Measurements from ENCODE around the gene CEP112.

Gene CEP112

DNA sequence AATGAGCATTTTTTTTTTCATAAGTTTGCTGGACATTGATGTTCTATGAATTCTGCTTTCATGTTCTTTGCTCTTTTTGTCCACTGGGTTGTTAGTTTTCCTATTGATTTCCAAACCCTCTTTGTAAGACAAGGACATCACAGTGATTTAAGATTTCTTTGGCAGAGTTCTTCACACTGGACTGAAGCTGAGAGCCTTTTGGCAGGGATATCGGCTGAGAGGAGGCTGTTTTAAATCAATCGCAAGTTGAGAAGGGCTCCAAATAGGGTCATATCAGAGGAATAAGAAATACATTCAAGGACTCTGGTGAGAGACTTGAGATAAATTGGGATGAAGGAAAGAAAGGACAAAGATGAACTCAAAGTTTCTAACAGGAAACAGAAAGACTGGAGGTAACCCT lies 464.7 kb downstream of the CEP112 start:
- ChIA-PET POLR2A (no interaction called here), CTCF (no interaction called here)
- DNase-seq (ENCODE audit: extremely low spot score) = no peak
- no peak for TF ChIP-seq SUZ12 (IDR thresholded peaks at IDR 0.05)
- no peak for TF ChIP-seq SP1 (IDR thresholded peaks at IDR 0.05)
- no peak for TF ChIP-seq TARDBP (IDR thresholded peaks at IDR 0.05)
- no peak for TF ChIP-seq BHLHE40 (IDR thresholded peaks at IDR 0.05; ENCODE audit: borderline replicate concordance)
- TF ChIP-seq FOXK2 (IDR thresholded peaks at IDR 0.05) = no peak
- no peak for TF ChIP-seq CTBP1 (IDR thresholded peaks at IDR 0.05; ENCODE audit: borderline replicate concordance)
- no peak for TF ChIP-seq NFRKB (IDR thresholded peaks at IDR 0.05)

DNA sequence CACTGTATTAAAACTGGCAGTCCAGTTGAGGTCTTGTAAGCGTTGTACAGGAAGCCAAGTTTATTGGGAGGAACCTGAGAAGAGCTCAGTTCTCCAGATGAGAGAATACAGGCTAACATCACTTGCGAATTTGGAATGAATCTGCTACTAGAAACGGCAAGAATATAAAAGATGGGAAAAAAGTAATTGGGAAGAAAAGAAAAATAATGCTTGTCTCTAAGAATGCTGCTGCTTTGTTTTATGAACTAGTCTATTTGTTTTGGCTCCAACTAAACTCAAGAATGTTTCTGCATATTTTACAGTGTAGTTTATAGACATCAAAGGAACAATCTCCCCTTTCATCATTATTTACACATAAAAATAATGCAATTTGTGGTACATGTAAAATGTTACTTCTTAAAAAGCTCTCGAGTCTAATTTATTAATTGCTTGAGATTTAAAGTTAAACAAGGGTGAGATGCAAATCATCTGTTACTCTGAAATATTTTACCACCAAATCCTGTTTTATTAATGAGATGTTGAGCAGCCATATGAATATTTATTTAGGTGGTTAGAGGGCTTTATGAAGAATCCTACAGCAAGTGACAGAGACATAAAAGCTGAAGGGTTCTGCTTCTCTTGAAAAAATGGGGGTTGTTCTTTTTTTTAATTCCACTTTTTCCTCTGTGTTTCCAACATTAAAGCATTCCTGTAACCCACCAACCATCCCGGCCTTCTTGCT lies 468.3 kb downstream of the CEP112 start:
- TF ChIP-seq, protein P1, sequence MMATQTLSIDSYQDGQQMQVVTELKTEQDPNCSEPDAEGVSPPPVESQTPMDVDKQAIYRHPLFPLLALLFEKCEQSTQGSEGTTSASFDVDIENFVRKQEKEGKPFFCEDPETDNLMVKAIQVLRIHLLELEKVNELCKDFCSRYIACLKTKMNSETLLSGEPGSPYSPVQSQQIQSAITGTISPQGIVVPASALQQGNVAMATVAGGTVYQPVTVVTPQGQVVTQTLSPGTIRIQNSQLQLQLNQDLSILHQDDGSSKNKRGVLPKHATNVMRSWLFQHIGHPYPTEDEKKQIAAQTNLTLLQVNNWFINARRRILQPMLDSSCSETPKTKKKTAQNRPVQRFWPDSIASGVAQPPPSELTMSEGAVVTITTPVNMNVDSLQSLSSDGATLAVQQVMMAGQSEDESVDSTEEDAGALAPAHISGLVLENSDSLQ (IDR thresholded peaks at IDR 0.05) = no peak
- no peak for TF ChIP-seq FOXA1 (IDR thresholded peaks at IDR 0.05)
- no peak for TF ChIP-seq TARDBP (IDR thresholded peaks at IDR 0.05)
- no peak for TF ChIP-seq BHLHE40 (IDR thresholded peaks at IDR 0.05; ENCODE audit: borderline replicate concordance)
- no peak for TF ChIP-seq FOXM1 (IDR thresholded peaks at IDR 0.05; ENCODE audit: borderline replicate concordance)
- TF ChIP-seq SP1 (IDR thresholded peaks at IDR 0.05) = no peak
- no peak for TF ChIP-seq SUZ12 (IDR thresholded peaks at IDR 0.05)
- TF ChIP-seq NFRKB (IDR thresholded peaks at IDR 0.05) = no peak
- TF ChIP-seq ELF4 (IDR thresholded peaks at IDR 0.05) = no peak
- TF ChIP-seq LEF1 (IDR thresholded peaks at IDR 0.05; ENCODE audit: borderline replicate concordance) = no peak
- no peak for TF ChIP-seq FOXK2 (IDR thresholded peaks at IDR 0.05)
- no peak for TF ChIP-seq HDGF (IDR thresholded peaks at IDR 0.05; ENCODE audit: borderline replicate concordance)
- no peak for TF ChIP-seq ARNT (IDR thresholded peaks at IDR 0.05)
- TF ChIP-seq CTBP1 (IDR thresholded peaks at IDR 0.05; ENCODE audit: borderline replicate concordance) = no peak
- TF ChIP-seq ZNF384 (IDR thresholded peaks at IDR 0.05) = no peak
- no peak for TF ChIP-seq L3MBTL2 (conservative IDR thresholded peaks at IDR 0.05)
- no peak for DNase-seq (ENCODE audit: extremely low spot score)
- CTCF ChIA-PET = no interaction called here
- POLR2A ChIA-PET = no interaction called here

DNA sequence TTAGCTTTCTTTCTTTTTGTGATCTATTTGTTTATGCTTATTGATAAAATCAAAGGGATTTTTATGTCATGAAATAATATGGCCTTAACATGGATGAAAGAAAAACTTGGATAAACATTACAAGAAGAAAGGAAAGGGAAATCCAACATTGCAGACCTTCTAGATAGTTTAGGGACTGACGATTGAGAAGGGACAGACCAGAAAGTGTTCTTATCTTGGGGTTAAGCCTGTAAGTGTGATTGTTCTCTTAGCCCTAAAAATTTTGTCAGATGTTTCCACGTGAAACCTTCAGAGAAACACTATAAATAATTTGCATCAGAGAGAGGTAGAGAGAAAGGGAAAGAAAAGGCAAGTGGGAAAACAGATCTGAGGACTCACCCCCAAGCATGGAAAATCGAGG lies 473.3 kb downstream of the CEP112 start:
- TF ChIP-seq L3MBTL2 (conservative IDR thresholded peaks at IDR 0.05) (no peak), CTBP1 (IDR thresholded peaks at IDR 0.05; ENCODE audit: borderline replicate concordance) (no peak), FOXK2 (IDR thresholded peaks at IDR 0.05) (no peak), LEF1 (IDR thresholded peaks at IDR 0.05; ENCODE audit: borderline replicate concordance) (no peak)
- DNase-seq (ENCODE audit: extremely low spot score) = no peak
- ChIA-PET CTCF (no interaction called here), POLR2A (no interaction called here)

DNA sequence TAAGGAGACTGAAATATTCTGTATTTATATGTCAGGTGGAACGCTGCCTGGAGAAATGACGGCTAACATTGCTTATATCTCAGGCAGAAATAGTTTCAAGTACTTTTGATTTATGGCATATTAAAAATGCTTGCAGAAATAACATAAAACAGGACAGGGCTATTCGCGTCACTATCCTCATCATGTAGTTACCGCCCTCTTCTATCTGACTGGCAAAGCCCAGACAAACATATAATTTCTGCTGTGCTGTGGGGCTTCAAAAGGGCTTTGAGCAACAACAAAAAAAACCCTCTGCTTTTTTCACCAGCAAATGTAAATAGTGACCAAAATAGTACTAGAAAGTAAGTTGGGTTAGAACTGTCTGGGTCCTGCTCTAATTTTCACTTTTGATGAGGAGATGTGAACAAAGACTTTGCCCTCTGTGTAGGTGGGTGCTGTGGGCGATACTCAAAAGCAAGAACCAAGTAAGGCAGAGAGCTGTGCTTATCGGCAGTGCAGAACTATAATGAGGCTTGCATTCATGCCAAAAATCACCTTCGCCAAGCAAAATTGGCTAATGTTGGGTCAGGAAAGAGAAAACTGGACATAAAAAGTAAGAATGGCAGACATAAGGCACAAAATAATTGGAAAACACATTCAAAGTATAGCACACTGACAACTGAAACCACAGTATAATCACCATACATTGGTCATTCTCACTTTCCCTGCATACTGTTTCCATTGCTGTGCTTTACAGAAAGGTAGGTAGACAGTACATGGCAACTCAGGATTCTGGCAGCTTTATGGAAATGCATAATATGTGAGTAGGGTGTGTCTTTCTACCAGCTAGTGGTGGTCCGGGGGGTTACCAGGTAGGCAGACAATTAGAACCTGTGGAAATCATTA lies 479.3 kb downstream of the CEP112 start:
- ChIA-PET CTCF (no interaction called here), POLR2A (no interaction called here)
- no peak for DNase-seq (ENCODE audit: extremely low spot score)
- TF ChIP-seq FOXM1 (IDR thresholded peaks at IDR 0.05; ENCODE audit: borderline replicate concordance) (no peak), SUZ12 (IDR thresholded peaks at IDR 0.05) (no peak), FOXA1 (IDR thresholded peaks at IDR 0.05) (no peak), BHLHE40 (IDR thresholded peaks at IDR 0.05; ENCODE audit: borderline replicate concordance) (no peak), ZNF384 (IDR thresholded peaks at IDR 0.05) (no peak), ARNT (IDR thresholded peaks at IDR 0.05) (no peak), L3MBTL2 (conservative IDR thresholded peaks at IDR 0.05) (no peak)

DNA sequence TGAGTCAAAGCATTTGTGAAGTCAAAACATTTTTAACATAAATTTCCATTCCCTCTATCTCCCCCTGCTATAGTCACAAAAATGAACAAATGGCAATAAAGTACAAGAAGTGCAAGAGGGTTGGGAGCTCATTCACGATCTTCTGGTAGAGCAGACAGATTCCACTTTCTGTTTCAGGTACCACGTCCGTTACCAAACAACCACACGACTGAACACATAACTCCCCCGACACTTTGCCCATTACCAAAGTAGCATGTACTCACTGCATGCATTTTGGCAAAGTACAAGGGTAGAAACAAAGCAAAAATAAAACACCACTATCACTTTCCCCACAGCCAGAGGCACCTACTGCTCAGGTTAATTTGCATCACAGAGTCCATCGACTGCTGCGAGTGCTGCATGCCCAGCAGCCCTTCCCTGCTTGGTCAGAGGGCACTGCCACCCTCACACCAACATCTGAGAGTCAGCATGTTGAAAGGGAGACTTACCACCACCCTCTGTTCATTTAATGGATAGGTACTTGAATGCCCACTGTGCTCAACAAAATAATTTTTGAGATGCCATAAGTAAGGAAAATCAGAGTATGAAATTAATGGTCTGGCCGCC lies 480.2 kb downstream of the CEP112 start:
- POLR2A ChIA-PET = no interaction called here
- TF ChIP-seq, protein P1 (IDR thresholded peaks at IDR 0.05) = no peak
- TF ChIP-seq FOXK2 (IDR thresholded peaks at IDR 0.05) (no peak), NFRKB (IDR thresholded peaks at IDR 0.05) (no peak), ELF4 (IDR thresholded peaks at IDR 0.05) (no peak), ZNF384 (IDR thresholded peaks at IDR 0.05) (no peak), CTBP1 (IDR thresholded peaks at IDR 0.05; ENCODE audit: borderline replicate concordance) (no peak), HDGF (IDR thresholded peaks at IDR 0.05; ENCODE audit: borderline replicate concordance) (no peak), SP1 (IDR thresholded peaks at IDR 0.05) (no peak), L3MBTL2 (conservative IDR thresholded peaks at IDR 0.05) (no peak), BHLHE40 (IDR thresholded peaks at IDR 0.05; ENCODE audit: borderline replicate concordance) (no peak), ARNT (IDR thresholded peaks at IDR 0.05) (no peak), SUZ12 (IDR thresholded peaks at IDR 0.05) (no peak), FOXA1 (IDR thresholded peaks at IDR 0.05) (no peak), FOXM1 (IDR thresholded peaks at IDR 0.05; ENCODE audit: borderline replicate concordance) (no peak), TARDBP (IDR thresholded peaks at IDR 0.05) (no peak)
- DNase-seq (ENCODE audit: extremely low spot score) = no peak
- CTCF ChIA-PET = no interaction called here

GRCh38 chr17:65707780-65708179 lies 484.2 kb downstream of the CEP112 start:
- TF ChIP-seq FOXA1 (IDR thresholded peaks at IDR 0.05) (no peak), CTBP1 (IDR thresholded peaks at IDR 0.05; ENCODE audit: borderline replicate concordance) (no peak), TARDBP (IDR thresholded peaks at IDR 0.05) (no peak), HDGF (IDR thresholded peaks at IDR 0.05; ENCODE audit: borderline replicate concordance) (no peak), BHLHE40 (IDR thresholded peaks at IDR 0.05; ENCODE audit: borderline replicate concordance) (no peak), SP1 (IDR thresholded peaks at IDR 0.05) (no peak), FOXK2 (IDR thresholded peaks at IDR 0.05) (no peak)
- ChIA-PET POLR2A (no interaction called here), CTCF (no interaction called here)
- no peak for DNase-seq (ENCODE audit: extremely low spot score)

Measured in HEK293T (cell line).